HUES48 (cell line): ENCODE results near the gene FBXL5.

ENCODE experiments used
- H3K27ac ChIP-seq: one replicate; pipeline ENCODE4 v1.7.0; 2013; ENCODE audit warnings: low read depth, low read length, inconsistent platforms
- H3K27me3 ChIP-seq: 2 replicates; pipeline ENCODE4 v1.6.1; 2013; ENCODE audit warnings: mild to moderate bottlenecking, low read length; ENCODE audit not compliant: control insufficient read depth, insufficient read depth
- H3K36me3 ChIP-seq: 2 replicates; pipeline ENCODE4 v1.6.1; 2013; ENCODE audit warnings: low read length; ENCODE audit not compliant: control insufficient read depth, insufficient read depth
- H3K4me1 ChIP-seq: 2 replicates; pipeline ENCODE4 v1.6.1; 2013; ENCODE audit warnings: mild to moderate bottlenecking, low read length; ENCODE audit not compliant: control insufficient read depth, insufficient read depth
- H3K4me3 ChIP-seq: 2 replicates; pipeline ENCODE4 v1.5.1; 2013; ENCODE audit warnings: mild to moderate bottlenecking, low read depth, low read length
- H3K9ac ChIP-seq: 2 replicates; pipeline ENCODE4 v1.6.1; 2013; ENCODE audit warnings: mild to moderate bottlenecking, low read depth, low read length, moderate library complexity
- H3K9me3 ChIP-seq: 2 replicates; pipeline ENCODE4 v1.6.1; 2013; ENCODE audit warnings: low read length; ENCODE audit not compliant: control insufficient read depth, insufficient read depth

Gene FBXL5

DNA sequence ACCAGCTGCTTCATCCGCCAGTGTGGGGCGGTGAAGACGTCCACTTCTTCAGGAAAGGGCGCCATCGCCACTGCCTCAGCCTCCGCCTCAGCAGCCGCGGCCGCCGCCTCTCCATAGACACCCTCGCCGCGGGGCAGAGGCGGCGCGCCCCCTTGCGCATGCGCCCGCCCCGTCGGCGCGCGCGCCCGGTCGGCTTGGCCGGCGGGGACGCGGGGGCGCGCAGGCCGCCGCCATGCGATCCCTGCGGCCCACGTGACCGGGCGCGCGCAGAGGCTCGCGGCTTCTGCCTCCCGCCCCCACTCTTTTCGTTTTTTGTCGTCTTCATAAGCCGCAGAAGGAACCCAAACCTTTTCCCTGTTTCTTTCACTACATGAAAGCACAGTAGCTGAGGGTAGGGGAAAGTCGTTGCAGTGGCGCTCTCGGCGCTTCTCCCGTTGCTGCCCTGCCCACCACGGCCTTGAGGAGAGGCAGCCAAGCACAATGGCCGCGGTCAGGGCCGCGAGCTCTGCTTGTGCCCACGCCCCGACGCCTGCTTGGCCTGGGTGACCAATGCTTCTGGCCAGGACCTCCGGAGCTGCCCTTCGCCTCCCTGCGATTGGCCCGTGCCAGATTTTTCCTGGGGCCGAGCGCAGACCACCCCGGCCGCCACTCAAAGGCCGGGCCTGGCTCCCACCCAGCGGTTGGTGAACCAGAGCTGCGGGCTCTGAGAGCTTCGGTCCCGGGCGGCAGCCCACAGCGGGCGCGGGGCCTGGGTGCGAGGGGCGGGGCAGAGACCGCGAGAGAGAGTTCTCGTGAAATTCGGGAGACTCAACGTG lies at the start of gene FBXL5:
TSS of gene FBXL5 (minus strand) at position 135 of the 815 bp plus-strand sequence. CDS start at position 65, 70 bp downstream.
- Histone ChIP-seq H3K9ac (peak within 1 kb of the TSS; percentile 94), H3K9me3 (no peaks in the 10 kb centered on the region), H3K4me1 (peaks cover 32% of the 10 kb centered on the region), H3K4me3 (peak within 1 kb of the TSS; percentile 91), H3K27ac (peak within 1 kb of the TSS; percentile 96), H3K27me3 (no peaks in the 10 kb centered on the region), H3K36me3 (no peaks in the 10 kb centered on the region)

DNA sequence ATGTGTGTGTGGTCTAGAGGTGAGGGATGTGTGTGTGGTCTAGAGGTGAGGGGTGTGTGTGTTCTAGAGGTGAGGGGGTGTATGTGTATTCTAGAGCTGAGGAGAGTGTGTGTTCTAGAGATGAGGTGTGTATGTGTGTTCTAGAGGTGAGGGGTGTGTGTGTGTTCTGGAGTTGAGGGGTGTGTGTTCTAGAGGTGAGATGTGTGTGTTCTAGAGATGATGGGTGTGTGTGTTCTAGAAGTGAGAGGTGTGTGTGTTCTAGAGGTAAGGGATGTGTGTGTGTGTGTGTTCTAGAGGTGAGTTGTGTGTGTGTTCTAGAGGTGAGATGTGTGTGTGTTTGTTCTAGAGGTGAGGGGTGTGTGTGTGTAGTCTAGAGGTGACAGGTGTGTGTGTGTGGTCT lies 49.0 kb upstream of the FBXL5 start:
- Histone ChIP-seq H3K27ac (no peak overlapping the region), H3K36me3 (no peaks in the 10 kb centered on the region), H3K27me3 (peaks cover 3% of the 10 kb centered on the region; the same call in 1 of the 2 replicates), H3K4me3 (no peak overlapping the region), H3K9me3 (no peaks in the 10 kb centered on the region), H3K9ac (no peak overlapping the region), H3K4me1 (peaks cover 4% of the 10 kb centered on the region)

- no peak overlapping the region; the same call in 1 of the 2 replicates for H3K4me3 ChIP-seq
- H3K36me3 ChIP-seq = no peaks in the 10 kb centered on the region
- peaks cover 3% of the 10 kb centered on the region; the same call in 1 of the 2 replicates for H3K27me3 ChIP-seq
- H3K4me1 ChIP-seq = peaks cover 4% of the 10 kb centered on the region
- no peaks in the 10 kb centered on the region for H3K9me3 ChIP-seq
- H3K27ac ChIP-seq = no peak overlapping the region
- H3K9ac ChIP-seq = no peak overlapping the region
Observed at GRCh38 chr4:15703439-15703838, 48.3 kb upstream of the FBXL5 start.

DNA sequence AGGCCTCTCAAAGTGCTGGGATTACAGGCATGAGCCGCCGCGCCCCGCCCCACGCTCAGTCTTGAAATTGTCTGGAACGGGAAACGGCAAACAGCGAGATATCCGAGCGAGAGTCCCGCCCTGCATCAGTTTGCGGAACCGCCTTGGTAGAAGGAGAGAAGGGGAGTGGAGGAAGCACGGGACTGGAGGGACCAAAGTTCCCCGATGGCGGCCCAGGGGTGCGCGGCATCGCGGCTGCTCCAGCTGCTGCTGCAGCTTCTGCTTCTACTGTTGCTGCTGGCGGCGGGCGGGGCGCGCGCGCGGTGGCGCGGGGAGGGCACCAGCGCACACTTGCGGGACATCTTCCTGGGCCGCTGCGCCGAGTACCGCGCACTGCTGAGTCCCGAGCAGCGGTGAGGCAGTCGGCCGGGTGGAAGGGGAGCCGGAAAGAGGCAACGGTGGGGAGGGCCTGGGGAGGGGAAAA lies 47.8 kb upstream of the FBXL5 start, which contains the start of gene BST1:
TSS of gene BST1 (plus strand) at position 125 of the 463 bp plus-strand sequence. CDS start at position 205, 80 bp downstream.
- Histone ChIP-seq H3K4me3 (peak within 1 kb of the TSS; percentile 55), H3K9ac (peak within 1 kb of the TSS; percentile 21; the same call in 1 of the 2 replicates), H3K27me3 (peaks cover 3% of the 10 kb centered on the region; the same call in 1 of the 2 replicates), H3K27ac (no peak within 1 kb of the TSS), H3K9me3 (no peaks in the 10 kb centered on the region), H3K4me1 (peaks cover 4% of the 10 kb centered on the region), H3K36me3 (no peaks in the 10 kb centered on the region)

- Histone ChIP-seq H3K9ac (no peak overlapping the region), H3K36me3 (no peaks in the 10 kb centered on the region), H3K27me3 (no peaks in the 10 kb centered on the region), H3K27ac (no peak overlapping the region), H3K4me1 (peaks cover 17% of the 10 kb centered on the region), H3K4me3 (no peak overlapping the region), H3K9me3 (no peaks in the 10 kb centered on the region)
Observed at GRCh38 chr4:15696866-15697265, 41.7 kb upstream of the FBXL5 start.

GRCh38 chr4:15695729-15696128 lies 40.6 kb upstream of the FBXL5 start:
- peaks cover 26% of the 10 kb centered on the region for H3K4me1 ChIP-seq
- no peaks in the 10 kb centered on the region for H3K9me3 ChIP-seq
- no peaks in the 10 kb centered on the region for H3K36me3 ChIP-seq
- H3K27ac ChIP-seq = peak overlapping the region; percentile 75
- no peak overlapping the region for H3K9ac ChIP-seq
- no peaks in the 10 kb centered on the region for H3K27me3 ChIP-seq
- H3K4me3 ChIP-seq = no peak overlapping the region

GRCh38 chr4:15695240-15695699 lies 40.1 kb upstream of the FBXL5 start:
- H3K36me3 ChIP-seq = no peaks in the 10 kb centered on the region
- H3K9me3 ChIP-seq = no peaks in the 10 kb centered on the region
- no peak overlapping the region for H3K9ac ChIP-seq
- peaks cover 28% of the 10 kb centered on the region for H3K4me1 ChIP-seq
- H3K27me3 ChIP-seq = no peaks in the 10 kb centered on the region
- H3K27ac ChIP-seq = peak overlapping the region; percentile 75
- H3K4me3 ChIP-seq = no peak overlapping the region

DNA sequence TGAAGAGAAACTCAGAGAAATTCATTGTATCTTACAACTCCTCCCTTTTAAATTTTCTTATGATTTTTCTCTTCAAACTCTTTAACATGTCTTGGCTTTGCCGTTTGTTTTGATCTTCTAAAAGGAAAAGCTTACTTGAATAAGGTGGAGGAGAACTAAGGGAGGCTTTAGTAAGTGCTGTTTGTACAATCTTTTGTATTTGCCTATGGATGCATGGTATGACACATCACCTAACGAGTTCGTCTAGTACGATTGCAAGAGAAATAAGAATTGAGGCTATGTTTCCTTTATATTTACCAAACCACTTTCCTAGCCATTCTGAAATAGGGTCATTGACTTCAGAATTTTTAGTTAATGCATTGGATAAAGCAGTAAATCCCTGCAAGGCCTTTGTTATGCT lies 39.3 kb upstream of the FBXL5 start:
- Histone ChIP-seq H3K27ac (peak overlapping the region; percentile 75), H3K9ac (no peak overlapping the region), H3K9me3 (no peaks in the 10 kb centered on the region), H3K36me3 (peaks cover 2% of the 10 kb centered on the region; the same call in 1 of the 2 replicates), H3K4me1 (peaks cover 35% of the 10 kb centered on the region), H3K4me3 (no peak overlapping the region), H3K27me3 (no peaks in the 10 kb centered on the region)

- Histone ChIP-seq H3K27ac (no peak overlapping the region), H3K4me3 (no peak overlapping the region), H3K27me3 (no peaks in the 10 kb centered on the region), H3K36me3 (peaks cover 19% of the 10 kb centered on the region), H3K9me3 (no peaks in the 10 kb centered on the region), H3K4me1 (peaks cover 35% of the 10 kb centered on the region), H3K9ac (no peak overlapping the region)
Observed at GRCh38 chr4:15692602-15693001, 37.4 kb upstream of the FBXL5 start.

GRCh38 chr4:15691346-15692135 lies 36.4 kb upstream of the FBXL5 start:
- peak overlapping the region; percentile 96 for H3K27ac ChIP-seq
- H3K36me3 ChIP-seq = peaks cover 30% of the 10 kb centered on the region
- no peak overlapping the region; the same call in 1 of the 2 replicates for H3K9ac ChIP-seq
- no peak overlapping the region for H3K4me3 ChIP-seq
- no peaks in the 10 kb centered on the region for H3K27me3 ChIP-seq
- H3K4me1 ChIP-seq = peaks cover 35% of the 10 kb centered on the region
- no peaks in the 10 kb centered on the region for H3K9me3 ChIP-seq
